NCI-H1930 (cell line): Measurements from ENCODE around the gene LAIR1.
"Not testable (repeated sequence)": the region's sequence is repeated elsewhere in the genome, so short reads cannot be mapped to it uniquely, and the experiment has no call there.

ENCODE experiments used
- DNase-seq, 2 experiments: peaks; one replicate each; lab custom pipeline; 2025; lab: John Stamatoyannopoulos, UW

The LAIR1 gene

DNA sequence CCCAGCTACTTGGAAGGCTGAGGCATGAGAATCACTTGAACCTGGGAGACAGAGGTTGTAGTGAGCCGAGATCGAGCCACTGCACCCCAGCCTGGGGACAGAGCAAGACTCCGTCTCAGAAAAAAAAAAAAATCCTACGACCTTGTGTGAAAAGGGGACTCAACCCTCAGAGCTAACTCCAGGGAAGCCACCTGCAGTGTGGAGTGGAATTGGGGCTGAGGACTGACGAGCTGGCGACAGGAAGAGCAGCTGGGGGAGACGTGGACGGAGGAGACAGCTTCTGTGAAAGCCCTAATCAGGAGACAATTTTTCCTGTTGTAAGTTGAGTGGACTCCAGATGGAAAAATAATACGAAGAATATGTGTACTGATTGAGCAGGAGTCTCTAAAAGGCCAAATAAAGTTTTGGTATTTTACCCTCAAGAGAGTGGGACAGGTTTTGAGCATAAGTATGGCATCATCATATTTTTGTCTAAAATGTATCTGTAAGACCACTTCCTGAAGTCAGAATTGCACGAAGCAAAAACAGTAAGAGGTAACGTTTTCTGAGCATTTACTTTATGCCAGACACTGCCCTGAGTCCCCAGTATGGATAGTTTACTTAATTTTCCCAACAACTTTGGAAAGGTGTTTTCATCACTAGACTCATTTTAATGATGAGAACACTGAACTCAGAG lies 12.0 kb upstream of the LAIR1 start:
- no peak for DNase-seq

DNA sequence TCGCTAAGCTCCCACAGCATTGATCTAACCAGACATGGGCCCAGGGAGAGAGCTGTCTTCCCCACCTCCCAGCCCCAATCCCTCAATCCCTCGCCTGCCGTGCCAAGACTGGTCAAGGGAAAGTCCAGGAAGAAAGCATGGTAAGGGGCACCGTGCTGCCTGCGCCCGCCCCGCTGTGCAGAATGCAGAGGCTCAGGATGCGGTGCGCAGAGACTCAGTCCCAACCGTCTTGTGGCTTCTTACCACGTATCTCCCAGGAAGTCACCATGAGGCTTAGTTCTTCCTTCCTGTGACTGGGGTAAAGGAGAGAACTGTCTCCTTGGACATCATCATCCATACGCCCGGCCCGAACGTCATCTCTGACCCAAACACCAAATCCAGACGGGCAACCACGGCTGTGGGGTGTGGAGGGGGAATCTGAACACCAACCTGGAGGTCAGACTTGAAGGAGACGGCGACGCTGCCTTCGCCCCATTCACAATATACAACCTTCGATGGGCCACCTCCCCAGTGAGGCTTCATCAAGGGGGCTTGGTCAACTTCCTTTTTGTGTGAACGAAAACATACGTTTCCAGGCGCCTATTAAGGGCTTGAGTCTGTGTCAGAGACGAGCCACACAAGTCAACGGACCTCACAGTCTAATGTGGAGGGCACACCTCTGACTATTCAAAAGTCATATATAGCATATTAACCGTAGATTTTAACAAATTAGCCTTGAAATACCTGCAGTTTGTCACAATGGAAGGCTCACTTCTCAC lies 10.6 kb upstream of the LAIR1 start:
- not testable (repeated sequence) for DNase-seq

DNA sequence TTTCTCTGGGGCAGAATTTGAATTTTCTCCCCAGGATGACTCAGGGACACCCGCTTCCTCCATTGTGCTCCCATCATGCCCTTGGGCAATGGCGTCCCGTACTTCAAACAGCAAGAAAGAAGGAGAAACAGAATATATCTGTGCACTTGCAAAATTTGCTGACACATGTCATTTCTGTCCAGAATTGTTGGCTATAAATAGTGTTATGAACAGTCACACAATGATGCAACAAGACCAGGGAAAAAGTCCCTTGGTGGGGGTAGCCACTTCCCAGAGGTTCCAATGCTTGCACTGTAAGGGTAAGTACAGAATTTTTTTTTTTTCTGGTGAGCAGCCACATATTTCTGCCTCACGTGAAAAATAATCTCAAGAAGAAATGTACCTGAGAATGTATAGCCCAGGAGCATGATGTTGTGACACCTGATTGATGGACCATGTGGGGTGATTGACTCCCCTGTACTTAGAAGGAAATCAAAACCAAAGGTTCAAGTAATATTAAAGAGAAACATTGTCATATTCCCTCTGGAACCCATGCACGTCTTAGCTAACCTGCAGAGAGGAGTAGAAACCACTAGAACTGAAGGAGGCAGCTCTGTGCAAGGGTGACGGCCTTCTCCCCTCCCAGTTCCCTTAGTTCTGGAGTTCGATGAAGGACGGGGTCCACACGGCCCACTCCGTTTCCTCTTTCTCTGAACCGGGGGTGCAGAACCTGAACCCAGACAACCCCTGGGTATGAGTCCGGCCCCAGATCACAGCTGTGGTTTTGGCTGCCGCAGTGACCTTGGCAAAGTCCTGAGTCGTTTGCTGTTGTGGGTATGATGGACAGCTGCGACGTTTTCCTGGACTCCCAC lies 9.3 kb upstream of the LAIR1 start:
- DNase-seq, result no peak

DNA sequence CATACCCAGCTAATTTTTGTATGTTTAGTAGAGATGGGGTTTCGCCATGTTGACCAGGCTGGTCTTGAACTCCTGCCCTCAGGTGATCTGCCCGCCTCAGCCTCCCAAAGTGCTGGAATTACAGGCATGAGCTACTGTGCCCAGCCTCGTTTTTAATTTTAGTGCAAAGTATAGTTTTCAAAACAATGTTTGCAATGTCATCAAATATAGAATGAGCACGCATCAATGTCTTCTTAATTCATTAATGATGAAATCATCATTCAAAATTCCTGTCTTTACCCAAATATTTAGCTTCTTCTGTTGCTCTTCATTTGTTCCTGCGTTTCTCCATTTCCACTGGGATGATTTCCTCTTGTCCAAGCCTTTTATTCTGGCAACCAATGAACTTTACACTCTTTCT lies 6.7 kb upstream of the LAIR1 start:
- not testable (repeated sequence) for DNase-seq

DNA sequence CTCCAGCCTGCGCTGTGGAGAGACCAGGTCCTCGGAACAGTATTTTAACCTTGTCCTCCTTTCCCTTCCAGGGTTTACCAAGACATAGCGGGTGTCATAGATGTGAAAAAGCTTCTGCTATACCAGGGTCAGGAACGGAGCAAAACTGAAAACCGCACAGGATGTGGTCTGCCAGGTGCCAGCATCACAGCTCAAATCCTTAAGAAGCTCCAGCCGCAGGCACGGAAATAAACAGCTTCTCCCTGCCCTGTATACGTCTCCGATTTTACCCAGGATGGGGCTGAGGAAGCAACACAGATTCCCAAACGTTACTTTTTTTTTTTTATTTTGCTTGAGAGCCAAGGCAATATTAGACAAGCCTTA lies 5.7 kb upstream of the LAIR1 start:
- DNase-seq, result not testable (repeated sequence)

DNA sequence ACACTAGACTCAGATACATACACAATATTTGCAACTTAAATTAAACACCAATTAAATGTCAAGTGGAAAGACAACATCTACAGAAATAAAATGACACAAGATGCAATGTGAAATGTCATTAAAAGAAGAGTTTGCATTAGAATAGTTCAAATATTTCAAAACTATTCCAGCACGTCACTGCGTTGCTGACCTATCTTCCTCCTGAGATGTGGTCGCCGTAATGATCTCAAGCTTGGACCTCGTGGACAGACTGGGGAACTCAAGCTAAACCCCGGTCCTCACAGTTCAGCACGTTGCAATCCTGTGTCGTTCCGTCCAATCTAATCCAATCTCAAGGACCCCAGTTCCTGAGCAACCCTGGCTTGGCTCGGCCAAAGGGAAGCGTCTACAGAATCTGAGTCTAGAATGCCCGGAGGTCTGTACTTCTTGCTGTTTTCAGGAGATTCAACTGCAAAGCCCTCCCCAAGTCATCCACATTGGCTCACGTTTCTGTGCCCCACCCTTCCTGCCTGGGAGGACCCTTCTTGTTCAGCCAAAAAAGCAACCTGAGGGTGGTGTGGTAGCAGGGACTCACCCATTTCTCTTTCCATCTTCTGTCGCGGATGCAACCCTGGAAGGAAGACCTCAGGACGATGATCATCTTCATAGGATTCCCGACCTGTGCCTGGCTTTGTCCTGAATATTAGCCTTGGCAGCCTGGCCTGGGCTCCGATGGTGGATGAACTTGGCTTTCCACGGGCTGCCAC lies 5.1 kb upstream of the LAIR1 start:
- DNase-seq, result not testable (repeated sequence)

DNA sequence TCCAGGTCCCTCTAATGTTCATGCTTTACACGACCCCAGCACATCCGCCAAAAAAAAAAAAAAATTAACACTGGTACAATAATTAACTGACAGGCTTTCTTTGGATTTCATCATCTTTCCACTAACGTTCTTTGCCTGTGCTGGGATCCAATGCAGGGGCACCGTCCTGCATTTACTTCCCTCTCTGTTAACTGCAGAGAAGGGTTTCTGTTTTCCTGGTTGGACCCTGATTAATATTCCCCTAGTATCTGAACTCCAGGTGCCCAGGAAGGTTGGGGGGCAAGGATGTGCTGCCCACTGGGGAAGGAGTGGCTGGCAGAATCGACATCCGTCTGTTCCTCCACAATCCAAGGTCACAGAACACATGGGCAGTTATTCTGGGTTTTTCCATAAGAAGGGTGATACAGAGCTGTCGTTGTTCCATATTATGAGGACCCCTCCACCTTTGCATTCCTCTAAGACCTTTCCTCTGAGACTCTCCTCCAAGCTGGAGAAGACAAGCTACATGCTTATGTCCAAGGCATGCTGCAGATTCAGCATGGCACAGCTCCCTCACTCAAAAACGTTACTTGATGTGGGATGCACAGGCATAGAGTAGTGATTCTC lies 4.5 kb upstream of the LAIR1 start:
- peak in 1 of 2 experiments; percentile 52 for DNase-seq

DNA sequence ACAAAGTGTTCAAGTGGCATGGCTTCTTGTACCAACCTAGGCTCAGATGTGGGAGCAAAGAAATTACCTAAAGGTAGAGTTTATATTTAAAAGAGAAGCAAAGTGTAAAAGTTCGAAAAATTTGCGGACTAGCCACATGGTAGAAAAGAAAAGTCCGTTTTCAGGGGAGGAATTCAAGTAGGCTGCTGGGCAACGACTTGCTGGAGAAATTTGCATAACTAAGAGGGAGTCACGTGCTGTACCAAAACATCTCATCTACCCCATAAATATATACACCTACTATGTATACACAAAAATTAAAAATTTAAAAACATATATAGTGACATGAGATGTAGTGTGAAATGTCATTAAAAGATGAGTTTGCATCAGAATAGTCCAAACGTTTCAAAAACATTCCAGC lies 2.1 kb upstream of the LAIR1 start:
- no peak for DNase-seq

DNA sequence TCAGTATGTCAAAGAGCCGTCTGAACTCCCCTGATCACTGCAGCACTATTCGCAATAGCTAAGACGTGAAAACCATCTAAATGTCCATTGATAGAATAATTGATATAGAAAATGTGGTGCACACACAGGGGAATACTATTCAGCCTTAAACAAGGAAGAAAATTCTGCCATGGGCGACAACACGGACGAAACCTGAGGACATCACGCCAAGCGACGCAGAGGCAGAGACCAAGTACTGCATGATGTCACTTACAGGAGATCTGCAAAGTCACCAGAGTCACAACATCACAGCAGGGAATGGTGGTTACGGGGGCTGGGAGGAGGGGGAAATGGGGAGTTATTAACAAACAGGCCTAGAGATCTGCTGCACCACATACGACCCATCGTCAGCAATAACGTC lies 1.1 kb upstream of the LAIR1 start:
- DNase-seq, result not testable (repeated sequence)

DNA sequence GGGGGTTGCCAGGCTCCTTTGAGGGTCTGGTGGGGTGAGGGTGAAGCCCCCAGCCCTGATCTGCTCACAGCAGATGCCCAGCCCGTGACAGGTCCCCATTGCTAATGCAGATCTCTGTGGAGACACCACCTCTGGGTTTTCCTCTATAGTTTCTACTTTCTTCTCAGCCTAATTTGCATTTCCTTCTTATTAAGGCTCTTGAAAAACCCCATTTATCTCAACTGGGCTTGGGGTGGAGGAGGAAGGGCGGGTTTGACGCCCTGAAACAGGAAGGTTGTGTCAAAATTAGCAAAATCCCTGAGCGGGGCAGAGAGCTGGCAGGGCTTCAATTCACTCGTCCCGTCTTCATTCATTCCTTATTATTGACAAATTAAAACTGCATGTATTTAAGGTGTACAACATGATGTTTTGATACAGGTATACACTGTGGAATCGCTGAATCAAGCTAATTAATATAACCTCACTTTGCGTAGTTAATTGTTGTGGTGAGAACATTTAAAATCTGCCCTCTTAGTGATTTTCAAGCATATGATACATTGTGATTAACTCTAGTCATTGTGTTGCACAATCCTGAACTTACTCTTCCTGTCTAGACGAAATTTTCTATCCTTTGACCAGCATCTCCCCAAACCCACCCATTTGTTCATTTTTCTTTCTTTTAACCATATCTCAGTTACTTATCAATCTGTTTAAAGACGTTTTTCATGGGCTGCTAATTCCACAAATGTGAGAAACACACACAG lies 2.9 kb downstream of the LAIR1 start:
- not testable (repeated sequence) for DNase-seq

DNA sequence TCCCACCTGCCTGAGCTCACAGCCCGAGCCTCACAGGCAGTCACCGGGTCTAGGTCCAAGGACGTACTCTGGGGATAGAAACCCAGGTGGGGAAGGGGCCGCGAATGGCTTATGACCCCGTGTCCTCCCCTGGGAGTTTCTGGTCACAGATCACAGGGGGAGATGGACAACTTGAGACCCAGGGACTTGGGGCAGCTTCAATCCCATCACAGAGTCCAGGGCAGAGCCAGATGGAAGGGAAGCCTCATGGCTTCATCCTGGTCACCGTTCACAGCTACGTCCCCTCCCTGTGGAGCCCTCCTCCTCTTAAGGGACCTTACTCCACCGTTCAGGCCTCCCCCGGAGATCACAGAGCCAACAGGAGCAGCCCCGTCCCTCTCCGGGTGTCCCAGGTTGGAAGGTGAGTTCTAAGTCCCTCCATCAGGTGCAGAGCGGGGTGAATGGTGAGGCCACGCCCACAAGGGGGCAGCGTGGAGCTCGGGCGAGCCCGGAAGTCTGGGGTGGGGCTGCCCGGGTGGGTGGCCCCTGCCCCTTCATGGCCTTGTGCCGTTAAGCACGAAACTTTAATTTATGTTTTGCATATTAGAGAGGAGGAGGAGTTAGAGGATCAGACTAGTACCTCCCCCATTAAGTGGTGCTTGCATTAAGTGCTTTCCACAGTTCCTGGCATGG lies 5.4 kb downstream of the LAIR1 start:
- DNase-seq, result not testable (repeated sequence)

DNA sequence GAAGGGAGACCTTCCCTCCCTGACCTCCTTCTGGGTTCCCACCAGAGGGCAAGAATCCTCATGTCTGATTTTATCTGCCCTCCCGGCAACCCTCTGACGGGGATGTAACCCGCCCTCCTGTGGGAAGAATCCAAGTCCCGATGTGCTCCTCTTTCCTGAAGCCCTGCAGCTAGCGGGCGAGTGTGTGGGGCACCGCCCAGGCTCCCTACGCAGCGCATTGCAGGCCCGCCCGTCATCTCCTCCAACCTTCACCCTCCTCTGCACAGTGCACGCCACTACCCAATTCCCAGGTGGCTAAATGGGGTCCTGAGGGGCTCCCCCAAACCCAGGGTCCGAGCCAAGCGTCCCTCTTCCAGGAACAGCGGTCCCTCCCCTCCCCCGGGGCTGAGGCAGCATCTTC lies 7.3 kb downstream of the LAIR1 start:
- no peak for DNase-seq

DNA sequence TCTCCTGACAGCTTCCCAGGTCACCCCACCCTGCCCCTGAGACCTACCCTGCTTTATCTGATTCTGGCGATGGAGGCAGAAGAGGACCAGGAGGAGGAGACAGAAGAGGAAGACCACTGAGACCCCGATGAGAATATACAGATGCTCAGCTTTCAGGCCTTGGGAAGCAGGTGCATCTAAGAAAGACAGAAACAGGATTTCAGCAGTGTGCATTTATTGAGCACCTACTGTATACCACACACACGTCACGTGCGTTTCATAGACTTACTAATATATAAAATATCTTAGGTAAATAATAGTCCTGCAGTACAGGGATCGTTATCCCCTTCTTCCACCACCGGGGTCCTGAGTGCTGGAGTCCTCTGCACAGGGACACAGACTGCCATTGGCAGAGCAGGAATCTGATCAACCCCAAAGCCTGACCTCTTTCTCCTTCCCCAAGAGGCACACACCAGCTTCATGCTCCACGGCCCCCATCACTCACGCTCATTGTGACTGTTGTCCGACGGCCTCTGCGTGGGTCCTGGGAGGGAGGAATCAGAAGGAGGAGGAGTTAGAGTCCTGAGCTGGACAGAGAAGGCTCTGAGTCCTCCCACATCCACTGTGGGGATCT lies 8.2 kb downstream of the LAIR1 start:
- DNase-seq, result no peak

DNA sequence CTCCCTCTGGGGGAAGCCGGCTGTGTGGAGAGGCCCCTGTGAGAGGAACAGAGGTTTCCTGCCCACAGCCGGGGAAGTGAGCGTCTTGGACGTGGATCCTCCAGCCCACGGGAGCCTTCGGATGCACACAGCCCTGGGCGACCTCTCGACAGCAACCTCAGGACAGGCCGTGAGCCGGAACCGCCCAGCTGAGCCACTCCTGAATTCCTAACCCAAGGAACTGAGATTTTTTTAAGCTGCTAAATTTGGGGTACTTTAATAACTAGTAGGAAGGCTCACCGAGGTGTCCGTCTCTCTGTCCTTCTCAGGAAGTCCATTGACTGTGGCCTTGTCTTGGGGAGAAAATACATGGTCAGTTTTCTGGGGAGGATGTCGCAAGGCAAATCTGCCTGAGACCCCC lies 9.1 kb downstream of the LAIR1 start:
- DNase-seq, result no peak

DNA sequence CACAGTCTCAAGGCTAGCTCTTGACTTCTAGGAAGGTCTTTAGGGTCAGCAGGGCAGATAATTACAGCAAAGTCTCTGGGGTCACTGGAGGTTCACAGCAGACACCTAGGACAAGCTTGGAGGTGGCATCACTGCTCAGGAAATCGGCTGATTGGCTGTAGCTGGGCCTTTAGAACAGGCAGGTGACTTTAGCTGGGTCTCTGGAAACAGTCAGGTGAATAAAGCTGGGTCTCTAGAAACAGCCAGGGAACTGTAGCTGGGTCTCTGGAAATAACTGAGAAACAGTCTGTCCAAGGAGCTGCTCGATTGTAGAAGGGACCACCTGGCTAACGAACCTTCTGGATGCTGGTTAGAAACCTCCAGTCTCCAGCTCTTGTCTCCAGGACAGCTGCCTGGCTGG lies 10.0 kb downstream of the LAIR1 start:
- no peak for DNase-seq

DNA sequence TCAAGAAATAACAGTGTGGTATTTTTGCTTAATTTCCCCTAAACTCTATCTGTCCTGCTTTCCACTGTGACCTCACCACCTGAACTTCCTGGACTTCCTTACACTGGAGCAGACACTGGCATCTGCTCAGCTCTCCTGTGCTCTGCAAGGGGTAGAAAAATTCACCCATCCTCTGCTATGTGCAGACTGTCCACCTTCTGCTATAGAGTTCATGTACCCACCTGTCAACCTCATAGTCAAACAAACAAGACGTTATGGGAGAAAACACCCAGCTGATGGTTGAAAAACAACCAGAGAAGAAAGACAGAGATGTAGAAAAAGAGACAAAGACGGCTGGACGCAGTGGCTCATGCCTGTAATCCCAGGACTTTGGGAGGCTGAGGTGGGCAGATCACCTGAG lies 12.2 kb downstream of the LAIR1 start:
- DNase-seq, result no peak

DNA sequence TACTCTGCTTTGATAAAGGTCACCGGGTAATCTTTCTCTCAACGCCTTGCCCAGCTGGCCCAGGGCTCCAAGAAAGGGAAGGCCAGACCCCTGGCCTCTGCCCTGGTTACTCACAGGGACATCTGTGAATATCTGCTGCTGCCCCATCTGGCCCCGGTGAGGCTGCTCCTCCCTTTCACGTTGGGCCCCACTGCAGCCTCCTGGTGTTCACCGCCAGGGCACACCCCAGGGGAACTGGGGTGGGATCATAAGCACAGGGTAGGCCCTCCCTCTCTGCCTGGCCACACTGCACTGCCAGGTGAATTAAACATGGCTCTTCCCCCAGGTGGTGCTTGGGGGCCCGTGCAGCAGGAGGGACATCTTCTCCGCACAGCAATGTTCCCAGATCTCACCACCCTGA lies 12.7 kb downstream of the LAIR1 start:
- DNase-seq, result no peak

DNA sequence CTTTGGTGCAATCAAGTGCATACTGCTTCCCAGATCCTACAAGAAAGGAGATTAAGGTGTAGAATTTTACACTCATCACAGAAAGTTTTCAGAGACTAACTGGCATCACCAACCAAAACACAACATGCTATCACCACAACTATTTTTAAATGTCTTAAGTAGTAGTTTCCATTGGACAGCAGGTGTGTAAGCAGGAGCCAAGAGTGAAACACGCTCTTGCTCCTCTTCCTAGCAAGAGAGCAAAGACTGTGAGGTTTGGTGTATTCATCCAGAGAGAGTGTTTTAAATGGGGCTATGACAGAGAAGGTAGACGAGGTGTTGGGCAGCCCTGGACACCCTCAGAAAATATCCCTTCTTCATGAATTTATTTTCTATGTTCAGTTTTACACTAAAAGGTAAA lies 13.3 kb downstream of the LAIR1 start:
- DNase-seq, result no peak

DNA sequence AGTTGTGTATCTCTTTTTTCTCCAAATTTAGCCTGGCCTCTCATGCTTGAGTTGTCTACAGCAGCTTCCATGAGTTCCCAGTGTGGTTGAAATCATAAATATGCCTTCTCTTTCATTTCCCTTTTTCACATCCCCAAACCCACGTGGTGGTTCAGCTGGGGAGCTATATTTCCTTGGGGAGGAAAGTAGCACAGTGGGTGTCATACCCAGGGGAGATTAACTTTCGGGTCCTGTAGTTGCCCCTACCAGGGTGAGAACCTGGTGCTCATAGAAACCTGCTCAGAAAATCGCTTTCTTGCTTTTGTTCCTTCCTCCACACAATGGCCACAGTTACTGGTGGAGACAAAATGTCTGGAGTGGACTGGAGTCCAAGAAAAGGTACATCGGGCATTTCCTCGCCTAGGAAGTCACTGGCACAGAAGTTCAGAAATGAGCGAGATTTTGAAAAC lies 18.8 kb downstream of the LAIR1 start:
- no peak for DNase-seq

DNA sequence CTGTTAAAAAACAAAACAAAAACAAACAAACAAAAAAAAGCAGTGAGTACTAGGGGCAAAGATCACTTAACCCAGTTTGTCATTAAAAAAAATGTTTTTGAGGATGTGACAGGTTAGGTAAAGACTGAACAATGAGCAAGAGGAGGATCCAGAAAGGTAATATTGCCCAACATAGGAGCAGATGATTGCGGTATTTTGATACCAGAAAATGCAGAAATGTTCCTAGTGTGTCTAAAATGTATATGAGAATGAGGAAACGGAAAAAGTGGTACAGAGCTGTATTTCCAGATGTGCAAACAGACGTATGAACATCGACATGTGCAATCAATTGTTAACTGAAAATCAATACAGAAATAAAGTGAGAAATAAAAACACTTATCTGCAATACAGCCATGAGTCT lies 20.9 kb downstream of the LAIR1 start:
- no peak for DNase-seq
